Stomach (tissue), 4 donors: ENCODE measurements around the gene LSAMP.

ENCODE experiments used
- CTCF ChIP-seq, 7 experiments: fragments of 450-650 bp in 4 of 7; fragments of 200-600 bp in 3 of 7; sonication (generic) in 3 of 7; IDR thresholded peaks; one replicate each; pipeline ENCODE4 v1.5.1; 2016 to 2019; ENCODE audit warnings: antibody characterized with exemption in 7 of 7, control low read depth in 2 of 7, mild to moderate bottlenecking in 1 of 7
- POLR2A ChIP-seq, 4 donors: fragments of 450-650 bp; IDR thresholded peaks; one replicate each; pipeline ENCODE4 v1.6.1; 2016; ENCODE audit warnings: antibody characterized with exemption in 4 of 4, control low read depth in 2 of 4, mild to moderate bottlenecking in 1 of 4, moderate library complexity in 1 of 4
- POLR2AphosphoS5 ChIP-seq, 3 donors: sonication (generic); formaldehyde crosslinking; IDR thresholded peaks; one replicate each; pipeline ENCODE4 v1.6.1; 2016; ENCODE audit warnings: antibody characterized with exemption in 3 of 3

GRCh38 chr3:115928376-115928775, 516.9 kb downstream of the LSAMP start:
- TF ChIP-seq POLR2A (IDR thresholded peaks at IDR 0.05) = no peak
- TF ChIP-seq POLR2AphosphoS5 (IDR thresholded peaks at IDR 0.05) = no peak
- TF ChIP-seq CTCF (IDR thresholded peaks at IDR 0.05) = no peak
